WTC11 (cell line): ENCODE measurements around the gene TMEM186. TPM values are rescaled to one million over a fixed set of nuclear protein-coding genes. Genes with fewer than 3 reads are reported as not detected.

Experiments
- ATF3 ChIP-seq: sonication (generic); formaldehyde crosslinking; conservative IDR thresholded peaks from 2 replicates; pipeline ENCODE4 v1.8.1; 2022; ENCODE audit warnings: mild to moderate bottlenecking, missing genetic modification reagents
- ATF6 ChIP-seq: sonication (generic); formaldehyde crosslinking; IDR thresholded peaks from 2 replicates; pipeline ENCODE4 v1.8.1; 2023; ENCODE audit warnings: mild to moderate bottlenecking, missing genetic modification reagents
- CREB1 ChIP-seq: sonication (generic); formaldehyde crosslinking; IDR thresholded peaks from 2 replicates; pipeline ENCODE4 v1.8.0; 2023; ENCODE audit warnings: mild to moderate bottlenecking, missing genetic modification reagents
- CTCF ChIP-seq: fragments of 200-600 bp; IDR thresholded peaks from 2 replicates; pipeline ENCODE4 v1.8.0; 2022; ENCODE audit warnings: antibody characterized with exemption
- ETV6 ChIP-seq: sonication (generic); formaldehyde crosslinking; IDR thresholded peaks from 2 replicates; pipeline ENCODE4 v1.8.1; 2022; ENCODE audit warnings: mild to moderate bottlenecking, missing genetic modification reagents
- FOXP1 ChIP-seq: sonication (generic); formaldehyde crosslinking; IDR thresholded peaks from 2 replicates; pipeline ENCODE4 v1.8.0; 2022; ENCODE audit warnings: missing genetic modification reagents, mild to moderate bottlenecking, moderate library complexity, borderline replicate concordance
- FOXP4 ChIP-seq: sonication (generic); formaldehyde crosslinking; IDR thresholded peaks from 2 replicates; pipeline ENCODE4 v1.8.0; 2022; ENCODE audit warnings: mild to moderate bottlenecking, missing genetic modification reagents
- GABPB1 ChIP-seq: sonication (generic); formaldehyde crosslinking; IDR thresholded peaks from 2 replicates; pipeline ENCODE4 v1.8.1; 2023; ENCODE audit warnings: mild to moderate bottlenecking, missing genetic modification reagents
- GTF2I ChIP-seq: fragments of 250-450 bp; sonication (Bioruptor Pico); conservative IDR thresholded peaks from 2 replicates; pipeline ENCODE4 v1.4.0; 2021; ENCODE audit warnings: mild to moderate bottlenecking
- HMGXB4 ChIP-seq: sonication (generic); formaldehyde crosslinking; IDR thresholded peaks from 2 replicates; pipeline ENCODE4 v1.8.1; 2023; ENCODE audit warnings: mild to moderate bottlenecking, moderate library complexity, missing genetic modification reagents
- JUN ChIP-seq: sonication (generic); formaldehyde crosslinking; IDR thresholded peaks from 2 replicates; pipeline ENCODE4 v1.8.0; 2023; ENCODE audit warnings: mild to moderate bottlenecking, missing genetic modification reagents
- NFYB ChIP-seq: sonication (generic); formaldehyde crosslinking; conservative IDR thresholded peaks from 2 replicates; pipeline ENCODE4 v1.8.0; 2022; ENCODE audit warnings: low read depth, missing genetic modification reagents
- NR3C1 ChIP-seq: sonication (generic); formaldehyde crosslinking; conservative IDR thresholded peaks from 2 replicates; pipeline ENCODE4 v1.8.1; 2023; ENCODE audit warnings: low read depth, mild to moderate bottlenecking, missing genetic modification reagents
- OVOL2 ChIP-seq: fragments of 250-450 bp; sonication (Bioruptor Pico); IDR thresholded peaks from 2 replicates; pipeline ENCODE4 v1.9.0; 2021; ENCODE audit warnings: mild to moderate bottlenecking, borderline replicate concordance
- PRRX2 ChIP-seq: fragments of 250-450 bp; sonication (Bioruptor Pico); IDR thresholded peaks from 2 replicates; pipeline ENCODE4 v1.8.0; 2021; ENCODE audit warnings: mild to moderate bottlenecking
- SMAD3 ChIP-seq: sonication (generic); formaldehyde crosslinking; IDR thresholded peaks from 2 replicates; pipeline ENCODE4 v1.8.0; 2022; ENCODE audit warnings: missing genetic modification reagents, mild to moderate bottlenecking, borderline replicate concordance
- SOX15 ChIP-seq: fragments of 250-450 bp; sonication (Bioruptor Pico); IDR thresholded peaks from 2 replicates; pipeline ENCODE4 v1.9.0; 2021; ENCODE audit warnings: mild to moderate bottlenecking
- TEAD4 ChIP-seq: sonication (generic); formaldehyde crosslinking; IDR thresholded peaks from 2 replicates; pipeline ENCODE4 v1.8.0; 2022; ENCODE audit warnings: mild to moderate bottlenecking, missing genetic modification reagents
- ZMAT4 ChIP-seq: fragments of 250-450 bp; sonication (Bioruptor Pico); IDR thresholded peaks from 2 replicates; pipeline ENCODE4 v1.9.0; 2021; ENCODE audit warnings: mild to moderate bottlenecking
- total RNA-seq: library from RNA; stranded (reverse); gene quantifications from 3 replicates; pipeline ENCODE4 v1.2.3, GENCODE V29; 2021
- TF ChIP-seq, protein P1 (sequence below): fragments of 250-450 bp; sonication (Bioruptor Pico); IDR thresholded peaks from 2 replicates; pipeline ENCODE4 v1.9.0; 2021; ENCODE audit warnings: mild to moderate bottlenecking, borderline replicate concordance
- TF ChIP-seq, protein P2 (sequence below): fragments of 250-450 bp; sonication (Bioruptor Pico); IDR thresholded peaks from 2 replicates; pipeline ENCODE4 v1.9.0; 2021; ENCODE audit warnings: moderate library complexity, mild to moderate bottlenecking, inconsistent platforms, borderline replicate concordance
- TF ChIP-seq, protein P3 (sequence below): sonication (generic); formaldehyde crosslinking; IDR thresholded peaks from 2 replicates; pipeline ENCODE4 v1.8.0; 2023; ENCODE audit warnings: mild to moderate bottlenecking, missing genetic modification reagents

The TMEM186 gene
- total RNA-seq, 1 experiment from 2014 or later = 17.8 TPM

GRCh38 chr16:8797364-8798173 is at the start of gene TMEM186, which contains the start of gene PMM2 (continued):
- TF ChIP-seq, protein P1, sequence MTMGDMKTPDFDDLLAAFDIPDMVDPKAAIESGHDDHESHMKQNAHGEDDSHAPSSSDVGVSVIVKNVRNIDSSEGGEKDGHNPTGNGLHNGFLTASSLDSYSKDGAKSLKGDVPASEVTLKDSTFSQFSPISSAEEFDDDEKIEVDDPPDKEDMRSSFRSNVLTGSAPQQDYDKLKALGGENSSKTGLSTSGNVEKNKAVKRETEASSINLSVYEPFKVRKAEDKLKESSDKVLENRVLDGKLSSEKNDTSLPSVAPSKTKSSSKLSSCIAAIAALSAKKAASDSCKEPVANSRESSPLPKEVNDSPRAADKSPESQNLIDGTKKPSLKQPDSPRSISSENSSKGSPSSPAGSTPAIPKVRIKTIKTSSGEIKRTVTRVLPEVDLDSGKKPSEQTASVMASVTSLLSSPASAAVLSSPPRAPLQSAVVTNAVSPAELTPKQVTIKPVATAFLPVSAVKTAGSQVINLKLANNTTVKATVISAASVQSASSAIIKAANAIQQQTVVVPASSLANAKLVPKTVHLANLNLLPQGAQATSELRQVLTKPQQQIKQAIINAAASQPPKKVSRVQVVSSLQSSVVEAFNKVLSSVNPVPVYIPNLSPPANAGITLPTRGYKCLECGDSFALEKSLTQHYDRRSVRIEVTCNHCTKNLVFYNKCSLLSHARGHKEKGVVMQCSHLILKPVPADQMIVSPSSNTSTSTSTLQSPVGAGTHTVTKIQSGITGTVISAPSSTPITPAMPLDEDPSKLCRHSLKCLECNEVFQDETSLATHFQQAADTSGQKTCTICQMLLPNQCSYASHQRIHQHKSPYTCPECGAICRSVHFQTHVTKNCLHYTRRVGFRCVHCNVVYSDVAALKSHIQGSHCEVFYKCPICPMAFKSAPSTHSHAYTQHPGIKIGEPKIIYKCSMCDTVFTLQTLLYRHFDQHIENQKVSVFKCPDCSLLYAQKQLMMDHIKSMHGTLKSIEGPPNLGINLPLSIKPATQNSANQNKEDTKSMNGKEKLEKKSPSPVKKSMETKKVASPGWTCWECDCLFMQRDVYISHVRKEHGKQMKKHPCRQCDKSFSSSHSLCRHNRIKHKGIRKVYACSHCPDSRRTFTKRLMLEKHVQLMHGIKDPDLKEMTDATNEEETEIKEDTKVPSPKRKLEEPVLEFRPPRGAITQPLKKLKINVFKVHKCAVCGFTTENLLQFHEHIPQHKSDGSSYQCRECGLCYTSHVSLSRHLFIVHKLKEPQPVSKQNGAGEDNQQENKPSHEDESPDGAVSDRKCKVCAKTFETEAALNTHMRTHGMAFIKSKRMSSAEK = no peak
- TF ChIP-seq CREB1 (CRISPR knock-in tag) (no peak), ATF3 (CRISPR knock-in tag) (peak; percentile 74), OVOL2 (no peak), FOXP4 (CRISPR knock-in tag) (no peak; the same call in none of the 2 replicates), GABPB1 (CRISPR knock-in tag) (peak; percentile 90), ATF6 (no peak), NFYB (CRISPR knock-in tag) (peak; percentile 40), JUN (CRISPR knock-in tag) (peak; percentile 83; the same call in 1 of the 2 replicates), TEAD4 (peak; percentile 82; the same call in 1 of the 2 replicates), HMGXB4 (0 out of 2 replicates have a peak, but pooled peaks have one; percentile 32), PRRX2 (CRISPR knock-in tag) (no peak), ETV6 (CRISPR knock-in tag) (peak; percentile 92), SMAD3 (CRISPR knock-in tag) (peak; percentile 97), SOX15 (CRISPR knock-in tag) (no peak), CTCF (no peak), ZMAT4 (CRISPR knock-in tag) (no peak), NR3C1 (CRISPR knock-in tag) (no peak), FOXP1 (CRISPR knock-in tag) (peak; percentile 99), GTF2I (CRISPR knock-in tag) (no peak)
- TF ChIP-seq, protein P2, sequence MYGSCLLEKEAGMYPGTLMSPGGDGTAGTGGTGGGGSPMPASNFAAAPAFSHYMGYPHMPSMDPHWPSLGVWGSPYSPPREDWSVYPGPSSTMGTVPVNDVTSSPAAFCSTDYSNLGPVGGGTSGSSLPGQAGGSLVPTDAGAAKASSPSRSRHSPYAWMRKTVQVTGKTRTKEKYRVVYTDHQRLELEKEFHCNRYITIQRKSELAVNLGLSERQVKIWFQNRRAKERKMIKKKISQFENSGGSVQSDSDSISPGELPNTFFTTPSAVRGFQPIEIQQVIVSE (CRISPR knock-in tag) = no peak
- TF ChIP-seq, protein P3, sequence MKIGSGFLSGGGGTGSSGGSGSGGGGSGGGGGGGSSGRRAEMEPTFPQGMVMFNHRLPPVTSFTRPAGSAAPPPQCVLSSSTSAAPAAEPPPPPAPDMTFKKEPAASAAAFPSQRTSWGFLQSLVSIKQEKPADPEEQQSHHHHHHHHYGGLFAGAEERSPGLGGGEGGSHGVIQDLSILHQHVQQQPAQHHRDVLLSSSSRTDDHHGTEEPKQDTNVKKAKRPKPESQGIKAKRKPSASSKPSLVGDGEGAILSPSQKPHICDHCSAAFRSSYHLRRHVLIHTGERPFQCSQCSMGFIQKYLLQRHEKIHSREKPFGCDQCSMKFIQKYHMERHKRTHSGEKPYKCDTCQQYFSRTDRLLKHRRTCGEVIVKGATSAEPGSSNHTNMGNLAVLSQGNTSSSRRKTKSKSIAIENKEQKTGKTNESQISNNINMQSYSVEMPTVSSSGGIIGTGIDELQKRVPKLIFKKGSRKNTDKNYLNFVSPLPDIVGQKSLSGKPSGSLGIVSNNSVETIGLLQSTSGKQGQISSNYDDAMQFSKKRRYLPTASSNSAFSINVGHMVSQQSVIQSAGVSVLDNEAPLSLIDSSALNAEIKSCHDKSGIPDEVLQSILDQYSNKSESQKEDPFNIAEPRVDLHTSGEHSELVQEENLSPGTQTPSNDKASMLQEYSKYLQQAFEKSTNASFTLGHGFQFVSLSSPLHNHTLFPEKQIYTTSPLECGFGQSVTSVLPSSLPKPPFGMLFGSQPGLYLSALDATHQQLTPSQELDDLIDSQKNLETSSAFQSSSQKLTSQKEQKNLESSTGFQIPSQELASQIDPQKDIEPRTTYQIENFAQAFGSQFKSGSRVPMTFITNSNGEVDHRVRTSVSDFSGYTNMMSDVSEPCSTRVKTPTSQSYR (CRISPR knock-in tag) = peak; percentile 55; the same call in 1 of the 2 replicates
